HuH-7.5 (cell line): Measurements from ENCODE around the gene KAT8.

ENCODE experiments used
- DNase-seq: peaks from one replicate; pipeline ENCODE4 v3.0.0; 2011; ENCODE audit warnings: low spot score

The KAT8 gene

GRCh38 chr16:31117384-31118222 lies at the start of gene KAT8:
TSS of gene KAT8 (plus strand) at chr16:31117664. CDS start at chr16:31117682, 18 bp downstream.
- DNase-seq = peak; percentile 96

- DNase-seq = no peak
These were observed 45.6 kb upstream of the KAT8 start for GRCh38 chr16:31071861-31072260.

- peak; percentile 56 for DNase-seq
These were observed 44.8 kb upstream of the KAT8 start for GRCh38 chr16:31072540-31073141.

DNA sequence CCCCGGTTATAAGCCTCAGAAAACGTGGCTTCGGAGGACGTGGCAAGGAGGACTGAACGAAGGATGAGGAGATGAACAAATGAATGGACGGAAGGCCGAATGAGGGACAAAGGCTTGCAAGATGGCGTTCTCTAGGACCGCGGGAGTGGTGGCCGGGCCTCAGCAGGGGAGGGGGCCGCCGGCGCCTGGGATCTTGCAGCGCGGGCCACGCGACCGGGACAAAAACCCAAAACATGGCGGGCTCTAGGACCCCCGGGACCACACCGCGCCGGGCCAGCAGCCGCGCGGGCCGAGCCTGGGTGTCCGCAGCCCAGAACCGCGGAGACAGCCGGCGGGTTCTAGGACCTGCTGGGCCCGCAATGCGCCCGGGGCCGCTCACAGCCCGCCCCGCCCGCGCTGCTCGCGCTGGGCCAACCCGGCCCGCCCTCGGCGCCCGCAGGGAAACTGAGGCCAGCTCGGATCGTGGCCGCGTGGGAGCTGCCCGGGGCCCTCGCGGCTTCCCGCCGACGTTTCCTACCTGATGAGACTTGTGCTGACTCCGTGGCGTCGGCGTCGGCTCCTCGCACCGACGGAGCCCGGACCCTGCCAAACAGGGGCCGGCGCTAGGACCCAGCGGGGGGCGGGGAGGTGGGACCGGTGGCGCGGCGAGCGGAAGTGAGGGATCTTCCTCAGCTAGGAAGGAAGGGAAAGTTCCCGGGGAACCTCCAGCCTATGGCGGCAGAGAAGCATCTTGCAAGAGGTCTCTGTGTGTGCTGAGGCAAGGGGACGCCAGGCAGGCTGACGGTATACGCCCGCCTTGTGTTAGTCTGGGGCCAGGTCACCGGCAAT lies 44.1 kb upstream of the KAT8 start:
- peak; percentile 94 for DNase-seq

- peak; percentile 98 for DNase-seq
These were observed 43.3 kb upstream of the KAT8 start, which contains the start of the genes ZNF646 and ZNF668 for GRCh38 chr16:31073970-31074813. TSS of gene ZNF646 (plus strand) at chr16:31074422. CDS start at chr16:31076325, 1,903 bp downstream. TSS of gene ZNF668 (minus strand) at chr16:31074240. CDS start at chr16:31064459, 9,781 bp downstream.

GRCh38 chr16:31074814-31075183 lies 42.7 kb upstream of the KAT8 start:
- DNase-seq = no peak

- no peak for DNase-seq
These were observed 41.1 kb upstream of the KAT8 start for GRCh38 chr16:31076319-31076718.

GRCh38 chr16:31077024-31077423 lies 40.4 kb upstream of the KAT8 start:
- no peak for DNase-seq

DNA sequence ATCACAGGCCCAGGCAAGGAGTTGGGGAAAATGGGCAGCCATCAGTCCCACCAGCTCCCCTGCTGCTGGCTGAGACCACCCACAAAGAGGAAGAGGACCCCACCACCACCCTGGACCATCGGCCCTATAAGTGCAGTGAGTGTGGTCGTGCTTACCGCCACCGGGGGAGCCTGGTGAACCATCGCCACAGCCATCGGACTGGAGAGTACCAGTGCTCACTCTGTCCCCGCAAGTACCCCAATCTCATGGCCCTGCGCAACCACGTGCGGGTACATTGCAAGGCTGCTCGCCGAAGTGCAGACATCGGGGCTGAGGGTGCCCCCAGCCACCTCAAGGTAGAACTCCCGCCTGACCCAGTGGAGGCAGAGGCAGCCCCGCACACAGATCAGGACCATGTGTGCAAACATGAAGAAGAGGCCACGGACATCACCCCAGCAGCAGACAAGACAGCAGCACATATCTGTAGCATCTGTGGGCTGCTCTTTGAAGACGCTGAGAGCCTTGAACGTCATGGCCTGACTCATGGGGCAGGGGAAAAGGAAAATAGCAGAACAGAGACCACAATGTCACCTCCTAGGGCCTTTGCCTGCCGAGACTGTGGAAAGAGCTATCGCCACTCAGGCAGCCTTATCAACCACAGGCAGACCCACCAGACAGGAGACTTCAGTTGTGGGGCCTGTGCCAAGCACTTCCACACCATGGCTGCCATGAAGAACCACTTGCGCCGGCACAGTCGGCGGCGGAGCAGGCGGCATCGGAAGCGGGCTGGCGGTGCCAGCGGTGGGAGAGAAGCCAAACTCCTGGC lies 39.7 kb upstream of the KAT8 start:
- DNase-seq = no peak

- no peak for DNase-seq
These were observed 38.7 kb upstream of the KAT8 start for GRCh38 chr16:31078597-31079341.

- DNase-seq = no peak
These were observed 38.0 kb upstream of the KAT8 start for GRCh38 chr16:31079342-31079944.

GRCh38 chr16:31080035-31080629 lies 37.3 kb upstream of the KAT8 start:
- DNase-seq = no peak

DNA sequence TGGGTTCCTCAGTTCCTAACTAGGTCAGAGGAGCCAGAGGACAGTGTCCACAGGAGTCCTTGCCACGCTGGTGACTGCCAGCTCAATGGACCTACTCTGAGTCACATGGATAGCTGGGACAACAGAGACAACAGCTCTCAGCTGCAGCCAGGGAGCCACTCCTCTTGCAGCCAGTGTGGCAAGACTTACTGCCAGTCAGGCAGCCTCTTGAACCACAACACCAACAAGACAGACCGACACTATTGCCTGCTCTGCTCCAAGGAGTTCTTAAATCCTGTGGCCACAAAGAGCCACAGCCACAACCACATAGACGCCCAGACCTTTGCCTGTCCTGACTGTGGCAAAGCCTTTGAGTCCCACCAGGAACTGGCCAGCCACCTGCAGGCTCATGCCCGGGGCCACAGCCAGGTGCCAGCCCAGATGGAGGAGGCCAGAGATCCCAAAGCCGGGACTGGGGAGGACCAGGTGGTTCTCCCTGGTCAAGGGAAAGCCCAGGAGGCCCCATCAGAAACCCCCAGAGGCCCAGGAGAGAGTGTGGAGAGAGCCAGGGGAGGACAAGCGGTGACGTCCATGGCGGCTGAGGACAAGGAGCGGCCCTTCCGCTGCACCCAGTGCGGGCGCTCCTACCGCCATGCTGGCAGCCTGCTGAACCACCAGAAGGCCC lies 36.6 kb upstream of the KAT8 start:
- DNase-seq = no peak

GRCh38 chr16:31081428-31082351 lies 35.8 kb upstream of the KAT8 start:
- DNase-seq = no peak

DNA sequence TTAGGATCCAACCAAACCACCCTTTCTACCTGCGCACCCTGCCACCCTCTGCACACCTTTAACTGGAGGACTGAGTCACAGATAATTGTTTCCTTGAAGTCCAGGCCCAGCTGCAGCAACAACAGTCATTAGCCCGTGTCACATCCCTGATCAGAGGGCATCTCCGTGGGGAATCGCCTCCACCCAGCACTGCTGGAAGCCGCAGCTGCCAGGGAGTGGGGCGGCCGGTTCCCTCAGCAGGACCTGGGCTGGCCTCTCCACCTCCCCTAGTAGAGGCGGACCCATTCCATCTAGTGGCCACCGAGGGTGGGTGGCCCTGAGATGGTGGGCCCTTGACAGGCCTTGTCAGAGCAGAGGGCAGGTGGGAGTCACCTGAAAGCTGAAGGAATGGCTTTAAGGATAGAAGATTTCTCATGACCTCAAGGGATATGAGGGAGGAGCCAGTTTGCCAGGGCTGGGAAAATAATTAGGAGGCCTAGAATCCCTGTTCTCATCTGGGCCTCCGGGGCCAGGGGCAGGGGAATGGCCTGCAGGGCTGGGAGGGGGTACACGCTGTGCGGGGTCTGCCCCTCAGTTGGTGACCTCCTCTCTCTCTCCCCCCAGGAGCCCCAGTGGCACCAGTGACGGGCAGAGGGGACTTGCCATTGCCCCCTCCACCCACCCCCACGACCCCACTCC lies 35.0 kb upstream of the KAT8 start:
- DNase-seq = no peak

- no peak for DNase-seq
These were observed 34.4 kb upstream of the KAT8 start for GRCh38 chr16:31083081-31083480.

DNA sequence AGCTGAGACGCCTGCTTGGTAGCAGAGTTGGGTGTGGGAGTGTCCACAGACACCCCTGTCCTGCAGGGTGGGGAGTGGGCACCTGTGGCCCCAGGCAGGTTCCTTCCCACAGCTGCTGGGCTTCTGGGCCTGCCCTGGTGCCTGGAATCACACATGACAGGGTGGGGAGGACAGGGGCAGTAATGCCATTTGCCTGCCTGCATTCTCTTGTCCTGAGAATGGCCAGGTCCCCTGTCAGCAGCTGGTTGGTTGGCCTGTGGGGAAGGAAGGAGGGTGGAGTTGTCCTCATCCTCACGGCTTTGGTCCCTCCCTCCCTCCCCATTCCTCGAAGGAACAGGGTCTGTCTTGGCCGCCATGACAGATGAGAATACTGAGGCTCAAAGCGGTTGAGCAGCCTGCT lies 33.9 kb upstream of the KAT8 start:
- DNase-seq = no peak
